AG04450 (cell line): ENCODE data around the gene ALDH1L1. TPM values are rescaled to one million over a fixed set of nuclear protein-coding genes. Genes with fewer than 3 reads are reported as not detected.

Source experiments
- CTCF ChIA-PET: fragments of 300-600, 350-600 bp; formaldehyde crosslinking; extraction: SDS; loops from one replicate; lab custom pipeline; 2022; ENCODE audit warnings: antibody characterized with exemption, inconsistent platforms; lab: Charles Lee
- POLR2A ChIA-PET: fragments of 350-600 bp; formaldehyde crosslinking; extraction: SDS; loops from one replicate; lab custom pipeline; 2021; ENCODE audit warnings: antibody characterized with exemption, inconsistent platforms; lab: Yijun Ruan, JAX
- DNase-seq: peaks from one replicate; pipeline ENCODE4 v3.0.0-alpha.2; 2011; ENCODE audit warnings: low read depth, low spot score
- H3K27ac ChIP-seq: one replicate; pipeline ENCODE4 v1.5.1; 2012; ENCODE audit warnings: low read depth, low read length, control low read depth
- H3K27me3 ChIP-seq: one replicate; pipeline ENCODE4 v1.6.0; 2012; ENCODE audit warnings: low read length; ENCODE audit not compliant: control insufficient read depth, insufficient read depth
- H3K4me3 ChIP-seq: 2 replicates; pipeline ENCODE4 v1.5.1; 2011; ENCODE audit warnings: mild to moderate bottlenecking, low read depth, low read length, control low read depth
- H3K9me3 ChIP-seq: 2 replicates; pipeline ENCODE4 v1.5.1; 2012; ENCODE audit warnings: low read length; ENCODE audit not compliant: control insufficient read depth, insufficient read depth
- CTCF ChIP-seq: IDR thresholded peaks from 2 replicates; pipeline ENCODE4 v1.5.1; 2011; ENCODE audit warnings: low read depth, low read length, control low read depth, inconsistent platforms
- polyA minus RNA-seq: library from RNA; depleted of rRNA, polyadenylated mRNA; stranded (reverse); fragments of >200 nt; gene quantifications from 2 replicates; pipeline ENCODE4 v1.2.3, GENCODE V29; 2011; rRNA and poly(A)+ RNA removed
- polyA plus RNA-seq: library from polyadenylated mRNA; depleted of rRNA; stranded (reverse); fragments of >200 nt; gene quantifications from 2 replicates; pipeline ENCODE4 v1.2.3, GENCODE V29; 2011; rRNA removed

ALDH1L1 gene
- polyA plus RNA-seq (not detected in 2 replicates), polyA minus RNA-seq (not detected in 2 replicates)

- Histone ChIP-seq H3K27ac (no peak within 1 kb of the TSS), H3K27me3 (peaks cover 46% of the 10 kb centered on the region), H3K9me3 (no peaks in the 10 kb centered on the region; the same call in 1 of the 2 replicates), H3K4me3 (peak within 1 kb of the TSS; percentile 42)
- ChIA-PET POLR2A (no interaction called here), CTCF (no interaction called here)
- DNase-seq: no peak
- TF ChIP-seq CTCF: no peak
Observed at GRCh38 chr3:126180477-126181397, at the start of gene ALDH1L1. TSS of gene ALDH1L1 (minus strand) at chr3:126180586. CDS start at chr3:126160979, 19,607 bp downstream.

- no peak overlapping the region for H3K27ac ChIP-seq
- TF ChIP-seq CTCF: no peak
- POLR2A ChIA-PET: no interaction called here
- H3K9me3 ChIP-seq: no peaks in the 10 kb centered on the region
- H3K4me3 ChIP-seq: no peak overlapping the region
- peaks cover 3% of the 10 kb centered on the region for H3K27me3 ChIP-seq
- DNase-seq: no peak
- CTCF ChIA-PET: no interaction called here
Observed at GRCh38 chr3:126226374-126226773, 46.0 kb upstream of the ALDH1L1 start.

DNA sequence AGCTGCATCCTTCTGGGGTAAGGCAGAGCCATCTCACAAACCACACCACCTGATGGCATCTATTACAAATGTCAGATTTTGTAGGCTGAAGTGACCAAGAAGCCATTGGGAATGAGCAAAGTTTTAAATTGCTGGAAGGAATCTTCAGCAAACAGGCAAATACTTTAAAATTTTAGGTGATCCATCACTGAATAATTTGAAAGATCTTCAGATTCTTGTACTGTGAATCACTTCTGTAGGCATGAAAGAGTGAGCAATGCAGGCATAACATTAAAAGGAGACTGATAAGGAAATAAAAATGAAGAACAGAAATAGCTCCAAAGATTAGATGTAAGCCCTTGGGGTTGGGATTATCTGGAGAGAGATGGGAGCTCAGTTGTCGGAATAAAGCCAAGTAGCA lies 36.0 kb upstream of the ALDH1L1 start:
- peak; percentile 15 for DNase-seq
- POLR2A ChIA-PET: interaction anchor here (1.3 kb wide), 1 partner anchor 51 kb away, joined by 3 read pairs; no protein-coding TSS in a partner anchor
- no peaks in the 10 kb centered on the region for H3K27me3 ChIP-seq
- H3K4me3 ChIP-seq: no peak overlapping the region
- TF ChIP-seq CTCF: no peak
- CTCF ChIA-PET: interaction anchor here (1.0 to 2.1 kb wide), 3 partner anchors 18 to 30 kb away, joined by 3 to 10 read pairs (median 4); no protein-coding TSS in a partner anchor
- H3K27ac ChIP-seq: no peak overlapping the region
- peaks cover 12% of the 10 kb centered on the region for H3K9me3 ChIP-seq

DNA sequence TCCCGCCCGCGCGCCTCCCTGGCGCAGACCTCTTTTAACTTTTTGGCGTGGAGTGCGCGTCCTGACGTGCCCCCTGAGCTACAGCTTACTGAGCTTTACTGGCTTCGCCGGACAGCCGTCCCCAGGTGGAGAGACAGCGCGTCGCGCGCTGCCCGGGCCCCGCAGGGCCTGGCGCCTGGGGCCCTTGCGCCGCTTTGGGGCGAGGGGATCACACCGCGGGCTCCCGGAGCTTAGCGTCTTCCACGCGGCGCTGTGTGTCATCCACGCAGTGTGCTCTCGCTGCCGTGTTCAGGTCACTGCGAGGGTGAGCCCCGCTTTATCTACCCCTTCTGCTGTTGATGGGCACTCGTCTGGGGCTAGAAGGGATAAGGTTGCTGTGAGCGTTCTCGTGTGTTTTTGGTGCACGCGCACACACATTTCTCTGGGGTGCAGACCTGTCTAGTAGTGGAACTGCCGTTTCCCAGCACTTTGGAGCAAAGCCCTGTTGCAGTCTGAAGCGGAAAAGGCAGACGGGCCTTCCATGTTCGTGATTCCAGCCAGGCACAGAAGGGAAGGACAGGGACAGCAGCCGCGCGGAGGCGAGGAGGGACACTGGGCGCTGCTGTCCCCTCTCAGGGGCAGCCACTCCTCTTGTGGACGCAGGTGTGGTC lies 33.1 kb upstream of the ALDH1L1 start:
- ChIA-PET CTCF (interaction anchor here (0.6 to 1.9 kb wide), 16 partner anchors 10 to 1853 kb away, joined by 3 to 17 read pairs (median 3); no protein-coding TSS in a partner anchor), POLR2A (no interaction called here)
- TF ChIP-seq CTCF: no peak
- no peak for DNase-seq
- Histone ChIP-seq H3K4me3 (peak overlapping the region; percentile 36; the same call in 1 of the 2 replicates), H3K27ac (no peak overlapping the region), H3K27me3 (no peaks in the 10 kb centered on the region), H3K9me3 (peaks cover 21% of the 10 kb centered on the region)
